Liver (tissue), 3 donors: ENCODE measurements around the gene PCNT.

Source experiments
- ATF3 ChIP-seq: IDR thresholded peaks from 2 replicates; pipeline ENCODE4 v1.6.1; 2016; ENCODE audit warnings: antibody characterized with exemption
- EGR1 ChIP-seq, 2 donors: IDR thresholded peaks; 2 replicates each; pipeline ENCODE4 v1.6.1; 2016 to 2018; ENCODE audit warnings: antibody characterized with exemption in 2 of 2, low read depth in 2 of 2
- GABPA ChIP-seq, 2 donors: IDR thresholded peaks in 1 of 2; conservative IDR thresholded peaks in 1 of 2; 2 replicates each; pipeline ENCODE4 v1.6.1; 2016; ENCODE audit warnings: antibody characterized with exemption in 2 of 2, mild to moderate bottlenecking in 1 of 2, moderate library complexity in 1 of 2
- JUND ChIP-seq, 2 donors: IDR thresholded peaks; 2 replicates each; pipeline ENCODE4 v1.6.1; 2016; ENCODE audit warnings: antibody characterized with exemption in 2 of 2
- NR2F2 ChIP-seq: IDR thresholded peaks from 2 replicates; pipeline ENCODE4 v1.6.1; 2016; ENCODE audit warnings: antibody characterized with exemption
- RAD21 ChIP-seq, 2 donors: IDR thresholded peaks; 2 replicates each; pipeline ENCODE4 v1.6.1; 2016; ENCODE audit warnings: antibody characterized with exemption in 2 of 2, mild to moderate bottlenecking in 2 of 2
- TAF1 ChIP-seq: conservative IDR thresholded peaks from 2 replicates; pipeline ENCODE4 v1.6.1; 2016; ENCODE audit warnings: antibody characterized with exemption, mild to moderate bottlenecking
- YY1 ChIP-seq: IDR thresholded peaks from 2 replicates; pipeline ENCODE4 v1.6.1; 2016; ENCODE audit warnings: antibody characterized with exemption, mild to moderate bottlenecking
- TF ChIP-seq, protein P1 (sequence below): fragments of 150-350 bp; IDR thresholded peaks from 2 replicates; pipeline ENCODE4 v1.5.1; 2017; ENCODE audit warnings: improper control_type of control experiment, low read depth, low read length; ENCODE audit not compliant: missing input control
- TF ChIP-seq, protein P2 (sequence below): IDR thresholded peaks from 2 replicates; pipeline ENCODE4 v1.6.1; 2016; ENCODE audit warnings: antibody characterized with exemption, mild to moderate bottlenecking
- TF ChIP-seq, protein P3 (sequence below): IDR thresholded peaks from 2 replicates; pipeline ENCODE4 v1.6.1; 2016; ENCODE audit warnings: antibody characterized with exemption
- donor health status: healthy.
- donor health status: healthy.

- TF ChIP-seq, protein P1, sequence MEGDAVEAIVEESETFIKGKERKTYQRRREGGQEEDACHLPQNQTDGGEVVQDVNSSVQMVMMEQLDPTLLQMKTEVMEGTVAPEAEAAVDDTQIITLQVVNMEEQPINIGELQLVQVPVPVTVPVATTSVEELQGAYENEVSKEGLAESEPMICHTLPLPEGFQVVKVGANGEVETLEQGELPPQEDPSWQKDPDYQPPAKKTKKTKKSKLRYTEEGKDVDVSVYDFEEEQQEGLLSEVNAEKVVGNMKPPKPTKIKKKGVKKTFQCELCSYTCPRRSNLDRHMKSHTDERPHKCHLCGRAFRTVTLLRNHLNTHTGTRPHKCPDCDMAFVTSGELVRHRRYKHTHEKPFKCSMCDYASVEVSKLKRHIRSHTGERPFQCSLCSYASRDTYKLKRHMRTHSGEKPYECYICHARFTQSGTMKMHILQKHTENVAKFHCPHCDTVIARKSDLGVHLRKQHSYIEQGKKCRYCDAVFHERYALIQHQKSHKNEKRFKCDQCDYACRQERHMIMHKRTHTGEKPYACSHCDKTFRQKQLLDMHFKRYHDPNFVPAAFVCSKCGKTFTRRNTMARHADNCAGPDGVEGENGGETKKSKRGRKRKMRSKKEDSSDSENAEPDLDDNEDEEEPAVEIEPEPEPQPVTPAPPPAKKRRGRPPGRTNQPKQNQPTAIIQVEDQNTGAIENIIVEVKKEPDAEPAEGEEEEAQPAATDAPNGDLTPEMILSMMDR: no peak
- TF ChIP-seq, protein P2, sequence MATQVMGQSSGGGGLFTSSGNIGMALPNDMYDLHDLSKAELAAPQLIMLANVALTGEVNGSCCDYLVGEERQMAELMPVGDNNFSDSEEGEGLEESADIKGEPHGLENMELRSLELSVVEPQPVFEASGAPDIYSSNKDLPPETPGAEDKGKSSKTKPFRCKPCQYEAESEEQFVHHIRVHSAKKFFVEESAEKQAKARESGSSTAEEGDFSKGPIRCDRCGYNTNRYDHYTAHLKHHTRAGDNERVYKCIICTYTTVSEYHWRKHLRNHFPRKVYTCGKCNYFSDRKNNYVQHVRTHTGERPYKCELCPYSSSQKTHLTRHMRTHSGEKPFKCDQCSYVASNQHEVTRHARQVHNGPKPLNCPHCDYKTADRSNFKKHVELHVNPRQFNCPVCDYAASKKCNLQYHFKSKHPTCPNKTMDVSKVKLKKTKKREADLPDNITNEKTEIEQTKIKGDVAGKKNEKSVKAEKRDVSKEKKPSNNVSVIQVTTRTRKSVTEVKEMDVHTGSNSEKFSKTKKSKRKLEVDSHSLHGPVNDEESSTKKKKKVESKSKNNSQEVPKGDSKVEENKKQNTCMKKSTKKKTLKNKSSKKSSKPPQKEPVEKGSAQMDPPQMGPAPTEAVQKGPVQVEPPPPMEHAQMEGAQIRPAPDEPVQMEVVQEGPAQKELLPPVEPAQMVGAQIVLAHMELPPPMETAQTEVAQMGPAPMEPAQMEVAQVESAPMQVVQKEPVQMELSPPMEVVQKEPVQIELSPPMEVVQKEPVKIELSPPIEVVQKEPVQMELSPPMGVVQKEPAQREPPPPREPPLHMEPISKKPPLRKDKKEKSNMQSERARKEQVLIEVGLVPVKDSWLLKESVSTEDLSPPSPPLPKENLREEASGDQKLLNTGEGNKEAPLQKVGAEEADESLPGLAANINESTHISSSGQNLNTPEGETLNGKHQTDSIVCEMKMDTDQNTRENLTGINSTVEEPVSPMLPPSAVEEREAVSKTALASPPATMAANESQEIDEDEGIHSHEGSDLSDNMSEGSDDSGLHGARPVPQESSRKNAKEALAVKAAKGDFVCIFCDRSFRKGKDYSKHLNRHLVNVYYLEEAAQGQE: no peak
- no peak for TF ChIP-seq GABPA (IDR thresholded peaks at IDR 0.05 in 1 of 2, conservative IDR thresholded peaks at IDR 0.05 in 1 of 2)
- no peak for TF ChIP-seq RAD21 (IDR thresholded peaks at IDR 0.05)
- TF ChIP-seq, protein P3, sequence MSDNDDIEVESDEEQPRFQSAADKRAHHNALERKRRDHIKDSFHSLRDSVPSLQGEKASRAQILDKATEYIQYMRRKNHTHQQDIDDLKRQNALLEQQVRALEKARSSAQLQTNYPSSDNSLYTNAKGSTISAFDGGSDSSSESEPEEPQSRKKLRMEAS: no peak
- no peak for TF ChIP-seq YY1
- no peak for TF ChIP-seq TAF1
- TF ChIP-seq ATF3: no peak
- TF ChIP-seq NR2F2: no peak
- no peak for TF ChIP-seq EGR1 (IDR thresholded peaks at IDR 0.05; ENCODE audit: low read depth in 2 of 2)
- no peak for TF ChIP-seq JUND (IDR thresholded peaks at IDR 0.05)
Observed at GRCh38 chr21:46410516-46410915, 86.6 kb downstream of the PCNT start.
